Choroid plexus epithelial cell (primary cell): ENCODE measurements around the gene PLCL2.

ENCODE experiments used
- DNase-seq: peaks from one replicate; pipeline ENCODE4 v3.0.0-alpha.2; 2010; ENCODE audit warnings: low read depth
- H3K4me3 ChIP-seq: 2 replicates; pipeline ENCODE4 v1.5.1; 2011; ENCODE audit warnings: low read depth, mild to moderate bottlenecking, control low read depth, low read length, moderate library complexity
- TF ChIP-seq, protein P1 (sequence below): conservative IDR thresholded peaks from 2 replicates; pipeline ENCODE4 v1.5.1; 2011; ENCODE audit warnings: low read depth, mild to moderate bottlenecking, control low read depth, inconsistent platforms, low read length, moderate library complexity

PLCL2 gene

DNA sequence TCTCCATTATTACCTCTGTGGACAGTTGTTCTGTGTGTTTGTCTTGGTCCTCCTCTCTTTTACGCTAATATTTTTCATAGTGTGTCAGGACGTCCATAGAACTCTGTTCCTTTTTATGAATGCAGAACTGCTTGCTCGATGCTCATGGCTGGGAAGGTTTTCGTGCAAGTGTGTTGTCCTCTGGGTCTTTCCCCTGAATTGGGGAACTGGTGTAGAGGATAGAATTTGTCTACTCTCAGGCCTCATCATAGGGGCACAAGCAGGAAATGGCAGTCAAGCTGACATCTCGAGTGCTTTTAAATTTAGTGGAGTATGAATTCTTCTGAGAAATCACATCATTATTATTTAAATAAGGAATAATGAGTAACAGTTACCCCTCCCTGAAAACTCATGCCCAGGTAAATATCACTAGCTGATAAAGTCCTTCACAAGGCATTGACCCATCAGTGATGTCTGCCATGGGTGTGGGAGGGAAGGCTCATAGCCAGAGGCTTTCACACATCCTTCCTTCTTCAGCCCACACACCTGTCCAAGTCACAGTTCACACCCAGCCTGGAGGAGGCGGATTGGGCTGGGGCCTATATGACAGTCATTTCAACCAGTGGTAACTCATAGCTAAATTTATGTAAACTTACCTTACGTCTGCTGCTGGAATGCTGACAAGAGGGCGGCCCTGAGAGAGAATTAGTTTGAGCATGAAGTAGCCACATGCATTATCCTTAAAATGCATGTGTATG is 226.1 kb downstream of the PLCL2 start:
- no peak for DNase-seq
- no peak overlapping the region for H3K4me3 ChIP-seq
- TF ChIP-seq, protein P1, sequence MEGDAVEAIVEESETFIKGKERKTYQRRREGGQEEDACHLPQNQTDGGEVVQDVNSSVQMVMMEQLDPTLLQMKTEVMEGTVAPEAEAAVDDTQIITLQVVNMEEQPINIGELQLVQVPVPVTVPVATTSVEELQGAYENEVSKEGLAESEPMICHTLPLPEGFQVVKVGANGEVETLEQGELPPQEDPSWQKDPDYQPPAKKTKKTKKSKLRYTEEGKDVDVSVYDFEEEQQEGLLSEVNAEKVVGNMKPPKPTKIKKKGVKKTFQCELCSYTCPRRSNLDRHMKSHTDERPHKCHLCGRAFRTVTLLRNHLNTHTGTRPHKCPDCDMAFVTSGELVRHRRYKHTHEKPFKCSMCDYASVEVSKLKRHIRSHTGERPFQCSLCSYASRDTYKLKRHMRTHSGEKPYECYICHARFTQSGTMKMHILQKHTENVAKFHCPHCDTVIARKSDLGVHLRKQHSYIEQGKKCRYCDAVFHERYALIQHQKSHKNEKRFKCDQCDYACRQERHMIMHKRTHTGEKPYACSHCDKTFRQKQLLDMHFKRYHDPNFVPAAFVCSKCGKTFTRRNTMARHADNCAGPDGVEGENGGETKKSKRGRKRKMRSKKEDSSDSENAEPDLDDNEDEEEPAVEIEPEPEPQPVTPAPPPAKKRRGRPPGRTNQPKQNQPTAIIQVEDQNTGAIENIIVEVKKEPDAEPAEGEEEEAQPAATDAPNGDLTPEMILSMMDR: no peak

DNA sequence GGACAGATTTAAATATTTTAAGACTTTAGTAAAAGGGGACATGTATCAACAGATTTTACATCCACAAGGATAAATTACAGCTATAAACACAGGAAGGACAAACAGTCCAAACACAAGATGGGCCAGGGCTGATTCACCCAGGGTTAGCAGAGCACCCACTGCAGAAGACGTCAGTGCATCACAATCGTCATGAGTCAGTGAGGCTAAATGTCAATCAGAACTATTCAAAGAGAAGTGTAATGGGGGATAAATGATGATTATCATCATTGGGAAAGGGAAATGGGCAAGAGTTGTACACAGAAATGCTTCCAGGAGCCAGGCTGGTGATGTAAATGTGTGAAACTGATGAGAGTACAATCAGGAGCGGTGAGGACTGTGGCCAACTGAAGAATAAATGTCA is 226.8 kb downstream of the PLCL2 start:
- peak; percentile 62 for DNase-seq
- H3K4me3 ChIP-seq: no peak overlapping the region
- TF ChIP-seq, protein P1: no peak

DNA sequence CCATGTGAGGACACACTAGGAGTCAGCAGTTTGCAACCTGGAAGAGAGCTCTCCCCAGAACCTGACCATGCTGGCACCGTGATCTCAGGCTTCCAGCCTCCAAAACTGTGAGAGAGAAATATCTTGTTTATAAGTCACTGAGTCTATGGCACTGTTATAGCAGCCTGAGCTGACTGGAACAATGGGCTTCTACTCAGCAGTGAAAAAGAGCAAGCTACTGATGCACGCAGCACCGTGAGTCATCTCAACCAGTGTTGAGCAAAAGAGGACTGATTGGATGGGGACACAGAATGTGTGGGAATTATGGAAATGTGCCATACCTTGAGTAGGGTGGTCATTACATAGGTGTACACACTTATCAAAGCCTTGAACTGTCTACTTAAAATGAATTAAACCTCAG is 230.4 kb downstream of the PLCL2 start:
- DNase-seq: peak; percentile 7
- TF ChIP-seq, protein P1: no peak
- no peak overlapping the region for H3K4me3 ChIP-seq

DNA sequence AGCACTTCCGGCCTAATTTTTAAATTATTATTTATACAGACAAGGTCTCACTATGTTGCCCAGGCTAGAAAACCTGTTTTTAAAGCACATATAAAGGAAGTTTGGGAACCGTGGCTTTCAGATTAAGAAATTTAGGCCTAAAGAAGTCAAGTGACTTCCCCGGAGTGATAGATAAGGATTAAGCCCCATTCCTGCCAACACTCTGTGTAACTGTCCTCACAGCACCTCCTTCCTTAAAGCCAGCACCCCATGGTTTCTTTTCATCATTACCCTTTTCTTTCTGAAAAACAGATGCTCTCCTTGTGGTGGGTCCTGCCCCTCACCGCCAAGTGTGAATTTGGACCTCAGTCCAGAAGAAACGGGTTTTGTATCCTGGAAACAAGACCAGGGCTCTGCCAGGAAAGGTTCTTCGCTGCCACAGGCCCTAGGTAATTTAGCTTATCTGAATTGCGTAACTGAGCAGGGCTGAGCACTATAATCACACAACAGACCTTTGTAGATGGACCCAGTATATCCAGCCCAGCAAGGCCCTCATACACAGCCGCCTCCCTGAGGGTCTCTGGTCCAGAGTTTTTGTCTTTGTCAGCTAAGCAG is 231.3 kb downstream of the PLCL2 start:
- TF ChIP-seq, protein P1: no peak
- no peak overlapping the region for H3K4me3 ChIP-seq
- DNase-seq: no peak

DNA sequence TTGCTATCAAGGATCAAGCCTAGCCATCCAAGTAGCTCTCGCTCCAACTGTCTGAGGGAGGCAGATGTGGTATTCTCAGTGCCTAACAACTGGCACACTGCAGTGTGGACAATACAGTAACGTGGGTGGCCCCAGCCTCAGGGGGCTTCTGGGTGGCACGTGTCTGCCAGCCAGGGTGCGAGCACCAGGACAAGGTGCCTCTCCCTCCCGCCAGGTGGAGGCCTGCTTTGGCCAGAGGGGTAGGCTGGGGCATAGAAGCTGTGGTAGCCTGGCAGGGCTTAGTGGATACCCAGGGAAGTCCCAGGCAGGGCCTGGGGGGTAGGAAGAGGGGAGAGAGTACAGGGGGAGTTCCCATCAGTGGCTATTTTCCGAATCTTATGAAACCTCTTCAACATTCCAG is 234.0 kb downstream of the PLCL2 start:
- no peak overlapping the region for H3K4me3 ChIP-seq
- TF ChIP-seq, protein P1: no peak
- no peak for DNase-seq

DNA sequence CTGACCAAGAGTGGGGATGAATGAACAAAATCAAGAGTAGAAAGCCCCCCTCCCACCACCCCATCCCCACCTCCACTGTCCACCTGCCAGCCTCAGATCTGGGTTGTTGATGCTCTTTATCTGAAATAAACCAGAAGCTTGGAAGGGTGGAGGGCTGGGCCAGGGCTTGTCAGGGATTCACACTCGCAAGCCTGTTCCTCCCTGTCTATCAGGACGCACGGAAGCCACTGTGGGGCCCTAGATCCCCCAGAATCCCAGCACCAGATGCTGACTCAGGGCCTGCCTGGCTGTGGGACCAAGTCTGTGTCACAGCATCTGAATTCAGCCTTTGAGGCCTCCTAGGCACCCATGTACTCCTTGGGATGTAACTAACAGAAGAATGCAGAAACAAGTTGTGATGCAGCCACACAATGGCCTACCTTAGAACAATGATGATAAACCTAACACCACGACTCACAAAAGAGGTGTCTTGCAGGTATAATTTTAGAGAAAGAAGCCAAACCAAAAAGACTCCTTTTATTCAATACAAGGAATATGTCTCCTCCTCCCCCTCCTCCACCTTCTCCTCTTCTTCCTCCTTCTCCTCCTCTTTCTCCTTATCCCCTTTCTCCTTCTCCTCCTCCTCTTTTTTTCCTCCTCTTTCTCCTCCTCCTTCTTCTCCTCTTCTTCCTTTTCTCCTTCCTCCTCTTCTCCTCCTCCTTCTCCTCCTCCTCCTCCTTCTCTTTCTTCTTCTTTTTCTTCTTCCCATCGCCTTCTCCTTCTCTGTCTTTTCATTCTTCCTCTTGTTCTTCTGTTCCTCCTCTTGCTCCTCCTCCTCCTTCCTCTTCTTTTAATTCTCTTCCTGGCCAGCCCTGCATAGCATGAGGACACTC is 234.7 kb downstream of the PLCL2 start:
- no peak for DNase-seq
- no peak overlapping the region for H3K4me3 ChIP-seq
- TF ChIP-seq, protein P1: no peak
